Activated CD4-positive, alpha-beta T cell treated with anti-CD3 and anti-CD28 coated beads for 1 hour (primary cell): Measurements from ENCODE around the gene PSMG3.
A peak's percentile ranks its signal among the peaks of the same experiment; 100 is the strongest.
"Not testable (repeated sequence)": the region's sequence is repeated elsewhere in the genome, so short reads cannot be mapped to it uniquely, and the experiment has no call there.

Source experiments
- DNase-seq: peaks from one replicate; pipeline ENCODE4 v3.0.0-alpha.2; 2020

Gene PSMG3

GRCh38 chr7:1596181-1597043 lies 26.6 kb upstream of the PSMG3 start:
- DNase-seq = no peak

- no peak for DNase-seq
Measured at GRCh38 chr7:1595636-1596035, 25.8 kb upstream of the PSMG3 start.

- DNase-seq = no peak
Measured at GRCh38 chr7:1595027-1595426, 25.2 kb upstream of the PSMG3 start.

GRCh38 chr7:1593904-1594421 lies 24.1 kb upstream of the PSMG3 start:
- no peak for DNase-seq

GRCh38 chr7:1593091-1593866 lies 23.4 kb upstream of the PSMG3 start:
- no peak for DNase-seq

- no peak for DNase-seq
Measured at GRCh38 chr7:1592299-1592871, 22.6 kb upstream of the PSMG3 start.

GRCh38 chr7:1591876-1592275 lies 22.0 kb upstream of the PSMG3 start:
- DNase-seq = no peak

- no peak for DNase-seq
Measured at GRCh38 chr7:1591396-1591795, 21.6 kb upstream of the PSMG3 start.

GRCh38 chr7:1590887-1591286 lies 21.1 kb upstream of the PSMG3 start:
- DNase-seq = no peak

- DNase-seq = no peak
Measured at GRCh38 chr7:1590476-1590875, 20.6 kb upstream of the PSMG3 start.

GRCh38 chr7:1588978-1589377 lies 19.1 kb upstream of the PSMG3 start:
- DNase-seq = no peak

- no peak for DNase-seq
Measured at GRCh38 chr7:1587738-1588137, 17.9 kb upstream of the PSMG3 start.

- DNase-seq = no peak
Measured at GRCh38 chr7:1586827-1587705, 17.2 kb upstream of the PSMG3 start.

- no peak for DNase-seq
Measured at GRCh38 chr7:1586126-1586826, 16.4 kb upstream of the PSMG3 start.

- DNase-seq = no peak
Measured at GRCh38 chr7:1585142-1585981, 15.5 kb upstream of the PSMG3 start.

GRCh38 chr7:1584700-1585099 lies 14.9 kb upstream of the PSMG3 start:
- DNase-seq = no peak

GRCh38 chr7:1583241-1583930 lies 13.6 kb upstream of the PSMG3 start:
- DNase-seq = not testable (repeated sequence)

- DNase-seq = no peak
Measured at GRCh38 chr7:1580422-1581030, 10.7 kb upstream of the PSMG3 start.

- DNase-seq = peak; percentile 62
Measured at GRCh38 chr7:1579481-1580421, 9.9 kb upstream of the PSMG3 start.
